Tongue (tissue), 3 donors: ENCODE data around the gene APOH. TPM values are rescaled to one million over a fixed set of nuclear protein-coding genes. Genes with fewer than 3 reads are reported as not detected.
A peak's percentile ranks its signal among the peaks of the same experiment; 100 is the strongest.

Experiments
- DNase-seq: peaks from one replicate; pipeline ENCODE4 v3.0.0-alpha.2; 2015
- small RNA-seq: library from RNA; depleted of rRNA; stranded (forward); fragments of <200 nt; gene quantifications from one replicate; pipeline ENCODE3, GENCODE V24; 2014; ENCODE audit warnings: low replicate concordance
- total RNA-seq: library from RNA; depleted of rRNA; stranded (reverse); fragments of >200 nt; gene quantifications from one replicate; pipeline ENCODE4 v1.2.3, GENCODE V29; 2014

The APOH gene
- total RNA-seq, 1 donor from 2014 or later, result not detected

DNA sequence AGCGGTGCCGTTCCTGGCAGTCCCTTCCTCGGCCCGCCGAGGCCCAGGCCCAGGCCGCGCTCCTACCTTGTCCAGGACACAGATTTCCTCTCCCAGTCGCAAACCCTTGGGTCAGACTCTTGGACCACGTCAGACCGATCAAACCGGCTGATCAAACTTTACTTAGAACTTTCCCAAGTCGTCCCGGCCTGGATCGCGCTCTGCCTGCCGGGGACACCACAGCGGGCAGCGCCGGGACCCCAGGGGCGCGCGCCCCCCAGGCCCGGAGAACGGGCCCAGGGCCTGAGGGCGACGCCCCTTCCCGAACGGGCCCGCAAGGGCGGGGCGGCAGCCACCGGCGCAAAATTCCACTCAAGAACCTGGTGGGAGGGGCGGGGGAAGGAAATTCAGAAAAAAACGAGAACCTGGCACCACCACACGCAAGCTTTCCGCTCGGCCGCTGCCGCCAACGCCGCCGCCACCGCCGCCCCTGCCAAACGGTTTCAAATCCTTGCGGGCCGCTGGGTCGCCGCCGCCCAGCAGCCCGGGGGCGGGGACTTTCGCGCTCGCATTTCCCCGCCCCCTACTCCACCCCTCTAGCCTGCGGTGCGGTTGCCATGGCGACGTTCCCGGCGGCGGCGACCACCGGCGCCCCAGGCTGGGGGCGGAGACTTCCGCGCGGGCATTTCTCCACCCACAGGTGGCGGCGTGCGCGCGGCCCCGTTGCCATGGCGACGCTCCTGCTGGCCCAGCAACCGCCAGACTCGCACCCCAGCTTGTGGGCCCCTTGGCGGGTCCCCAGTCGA lies 37.4 kb downstream of the APOH start, which contains the start of gene CEP112:
Gene CEP112, minus strand, starts transcription at position 541 of the 785 bp plus-strand sequence.
- peak; percentile 94 for DNase-seq

- DNase-seq, result peak; percentile 66
These were observed 38.2 kb downstream of the APOH start for GRCh38 chr17:66190738-66191592.

GRCh38 chr17:66187718-66188117 lies 41.5 kb downstream of the APOH start:
- no peak for DNase-seq

- no peak for DNase-seq
These were observed 43.4 kb downstream of the APOH start for GRCh38 chr17:66185862-66186261.

DNA sequence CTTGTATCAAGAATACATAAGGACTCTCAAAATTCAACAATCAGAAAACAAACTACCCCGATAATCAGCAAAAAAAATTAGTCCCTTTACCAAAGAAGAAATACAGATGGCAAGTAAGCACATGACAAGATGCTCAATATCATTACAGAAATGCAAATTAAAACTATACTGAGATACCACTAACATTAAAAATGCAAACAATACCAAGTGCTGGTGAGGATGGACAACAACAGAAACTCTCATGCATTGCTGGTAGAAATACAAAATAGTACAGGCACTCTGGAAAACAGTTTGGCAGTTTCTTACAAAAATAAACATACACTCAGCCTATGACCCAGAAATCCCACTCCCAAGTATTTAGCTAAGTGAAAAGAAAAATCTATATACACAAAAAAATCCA lies 44.8 kb downstream of the APOH start:
- DNase-seq, result no peak

GRCh38 chr17:66183529-66183928 lies 45.7 kb downstream of the APOH start:
- DNase-seq, result no peak

- no peak for DNase-seq
These were observed 50.6 kb downstream of the APOH start for GRCh38 chr17:66178642-66179041.

GRCh38 chr17:66177048-66177447 lies 52.2 kb downstream of the APOH start:
- DNase-seq, result no peak

- DNase-seq, result no peak
These were observed 53.3 kb downstream of the APOH start for GRCh38 chr17:66175892-66176291.

- no peak for DNase-seq
These were observed 56.5 kb downstream of the APOH start for GRCh38 chr17:66172691-66173223.

GRCh38 chr17:66172144-66172543 lies 57.1 kb downstream of the APOH start:
- DNase-seq, result no peak

DNA sequence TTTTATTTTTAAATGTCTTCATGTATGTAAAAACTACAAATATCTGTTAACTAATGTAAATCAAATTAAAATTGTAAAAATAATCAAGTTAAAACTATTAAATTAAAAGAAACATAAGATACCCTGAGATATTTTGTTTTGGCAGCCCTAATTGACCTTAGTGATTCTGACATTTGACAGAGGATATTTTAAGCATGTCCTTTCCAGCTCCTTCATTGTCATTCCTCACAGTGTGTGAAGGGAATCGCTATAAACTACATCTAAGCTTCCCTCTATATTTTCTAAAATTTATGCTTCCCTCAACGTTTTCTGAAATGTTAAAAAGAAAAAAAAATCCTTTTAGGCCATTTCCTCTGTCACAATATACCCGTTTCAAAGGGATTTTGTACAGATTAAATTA lies 57.5 kb downstream of the APOH start:
- no peak for DNase-seq

GRCh38 chr17:66171172-66171571 lies 58.0 kb downstream of the APOH start:
- no peak for DNase-seq

DNA sequence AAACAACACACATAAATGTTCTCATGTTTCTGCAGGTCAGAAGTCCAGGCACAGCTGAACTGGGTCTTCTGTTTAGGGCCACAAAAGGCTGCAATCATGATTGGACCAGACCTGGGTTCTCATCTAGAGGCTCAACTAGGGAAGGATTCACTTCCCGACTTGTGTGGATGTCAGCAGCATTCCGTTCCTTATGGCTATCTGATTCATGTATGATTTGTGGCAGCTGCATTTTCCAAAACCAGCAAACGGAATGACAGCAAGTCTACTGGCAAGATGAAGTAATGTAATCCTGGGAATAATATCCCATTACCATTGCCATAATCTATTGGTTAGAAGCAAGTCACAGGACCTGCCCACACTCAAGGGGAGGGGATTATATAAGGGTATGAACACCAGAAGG lies 59.4 kb downstream of the APOH start:
- no peak for DNase-seq

DNA sequence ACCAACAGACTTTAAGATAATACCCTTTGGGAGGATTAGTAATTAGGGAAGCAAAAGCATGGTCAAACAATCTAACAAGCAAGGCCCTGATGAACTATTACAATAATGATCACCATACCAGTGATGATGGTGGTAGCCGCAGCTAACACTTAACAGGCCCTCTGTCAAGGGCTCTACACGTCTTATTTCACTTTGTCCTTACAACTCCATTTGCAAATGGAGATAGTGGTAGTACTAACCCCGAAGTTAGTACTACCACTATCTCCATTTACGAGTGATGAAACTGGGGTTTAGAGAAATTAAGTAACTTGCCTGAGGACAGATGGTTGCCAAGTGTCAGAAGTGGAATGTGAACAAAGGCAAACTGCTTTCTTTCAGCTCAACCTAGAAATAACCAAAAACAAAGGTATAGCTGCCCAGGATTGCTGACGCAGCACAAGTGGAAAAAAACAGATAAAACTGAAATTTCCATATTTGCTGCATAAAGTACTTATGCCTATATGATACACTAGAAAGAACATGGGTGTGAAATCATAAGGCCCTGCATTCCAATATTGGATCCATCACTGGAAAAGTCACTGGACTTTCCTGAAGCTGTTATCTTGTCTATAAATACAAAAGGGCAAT lies 61.9 kb downstream of the APOH start:
- DNase-seq, result no peak

GRCh38 chr17:66165537-66166123 lies 63.6 kb downstream of the APOH start:
- DNase-seq, result peak; percentile 79

Small RNA genes within 50 kb of the gene (small RNA-seq; reads per million reads assigned to genes)
- not detected for gene RNA5SP444

Other genes with a start within 250 kb of the APOH start
- 26.7 TPM for gene CEP112, start 37.3 kb downstream of the APOH start, total RNA-seq
- gene PRKCA, start 73.2 kb upstream of the APOH start, total RNA-seq, result 8.0 TPM